Sigmoid colon (tissue), 4 donors: ENCODE data around the gene COIL.

Source experiments
- EP300 ChIP-seq, 4 donors: sonication (generic); formaldehyde crosslinking; IDR thresholded peaks; one replicate each; pipeline ENCODE4 v1.6.1; 2017; ENCODE audit warnings: antibody characterized with exemption in 4 of 4
- POLR2A ChIP-seq, 2 donors: fragments of 450-650 bp; IDR thresholded peaks; one replicate each; pipeline ENCODE4 v1.6.1; 2016; ENCODE audit warnings: antibody characterized with exemption in 2 of 2, mild to moderate bottlenecking in 2 of 2, moderate library complexity in 2 of 2
- TF ChIP-seq, protein P1 (sequence below), 4 experiments: fragments of 450-650 bp in 3 of 4; fragments of 200-600 bp in 1 of 4; IDR thresholded peaks; one replicate each; pipeline ENCODE4 v1.5.1; 2016 to 2019; ENCODE audit warnings: antibody characterized with exemption in 4 of 4, mild to moderate bottlenecking in 3 of 4, moderate library complexity in 2 of 4

DNA sequence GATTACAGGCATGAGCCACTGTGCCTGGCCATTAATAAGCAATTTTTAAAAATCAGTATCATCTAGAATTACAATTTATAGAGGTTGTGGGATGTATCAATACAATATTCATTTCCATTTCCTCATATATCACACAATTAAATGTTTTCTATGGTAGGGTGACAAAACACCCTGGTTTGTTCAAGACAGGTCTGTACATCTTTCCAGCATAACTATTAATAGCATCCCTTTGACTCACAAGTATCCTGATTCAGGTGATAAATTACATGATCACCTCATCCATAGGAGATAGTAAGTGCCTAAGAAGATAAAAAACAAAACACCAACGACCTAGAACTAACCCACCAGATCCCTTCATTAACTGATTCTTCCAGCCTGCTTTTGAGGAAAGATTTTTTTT lies 13.1 kb downstream of the COIL start:
- TF ChIP-seq, protein P1, sequence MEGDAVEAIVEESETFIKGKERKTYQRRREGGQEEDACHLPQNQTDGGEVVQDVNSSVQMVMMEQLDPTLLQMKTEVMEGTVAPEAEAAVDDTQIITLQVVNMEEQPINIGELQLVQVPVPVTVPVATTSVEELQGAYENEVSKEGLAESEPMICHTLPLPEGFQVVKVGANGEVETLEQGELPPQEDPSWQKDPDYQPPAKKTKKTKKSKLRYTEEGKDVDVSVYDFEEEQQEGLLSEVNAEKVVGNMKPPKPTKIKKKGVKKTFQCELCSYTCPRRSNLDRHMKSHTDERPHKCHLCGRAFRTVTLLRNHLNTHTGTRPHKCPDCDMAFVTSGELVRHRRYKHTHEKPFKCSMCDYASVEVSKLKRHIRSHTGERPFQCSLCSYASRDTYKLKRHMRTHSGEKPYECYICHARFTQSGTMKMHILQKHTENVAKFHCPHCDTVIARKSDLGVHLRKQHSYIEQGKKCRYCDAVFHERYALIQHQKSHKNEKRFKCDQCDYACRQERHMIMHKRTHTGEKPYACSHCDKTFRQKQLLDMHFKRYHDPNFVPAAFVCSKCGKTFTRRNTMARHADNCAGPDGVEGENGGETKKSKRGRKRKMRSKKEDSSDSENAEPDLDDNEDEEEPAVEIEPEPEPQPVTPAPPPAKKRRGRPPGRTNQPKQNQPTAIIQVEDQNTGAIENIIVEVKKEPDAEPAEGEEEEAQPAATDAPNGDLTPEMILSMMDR (IDR thresholded peaks at IDR 0.05), result no peak
- TF ChIP-seq POLR2A (IDR thresholded peaks at IDR 0.05) (no peak), EP300 (IDR thresholded peaks at IDR 0.05) (no peak)
